Measurements from ENCODE around the gene BCL2. TPM values are rescaled to one million over a fixed set of nuclear protein-coding genes. Genes with fewer than 3 reads are reported as not detected.

BCL2 gene
- total RNA-seq, 1 donor: 4.2 TPM

DNA sequence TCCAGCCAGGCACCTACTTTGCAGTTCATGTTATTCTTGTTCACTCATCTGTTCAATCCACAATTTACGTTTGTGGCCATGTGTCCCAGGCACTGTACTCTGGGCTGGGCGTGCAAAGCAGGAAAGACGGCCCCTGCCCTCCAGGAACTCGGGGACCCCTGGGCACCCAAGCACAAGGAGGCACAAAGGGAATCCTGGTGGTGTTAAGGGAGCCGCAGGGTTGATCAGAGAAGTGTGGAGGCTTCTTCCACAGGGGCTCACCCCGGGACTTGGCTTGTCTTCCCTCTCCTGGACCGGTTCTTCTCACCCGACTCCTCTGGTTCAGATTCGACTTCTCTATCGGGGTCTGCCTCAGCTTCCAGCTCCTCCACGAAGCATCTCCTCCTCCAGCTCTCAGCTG, 230.5 kb downstream of the BCL2 start:
- no peak for DNase-seq (ENCODE audit: low read depth)
- TF ChIP-seq, protein P1, sequence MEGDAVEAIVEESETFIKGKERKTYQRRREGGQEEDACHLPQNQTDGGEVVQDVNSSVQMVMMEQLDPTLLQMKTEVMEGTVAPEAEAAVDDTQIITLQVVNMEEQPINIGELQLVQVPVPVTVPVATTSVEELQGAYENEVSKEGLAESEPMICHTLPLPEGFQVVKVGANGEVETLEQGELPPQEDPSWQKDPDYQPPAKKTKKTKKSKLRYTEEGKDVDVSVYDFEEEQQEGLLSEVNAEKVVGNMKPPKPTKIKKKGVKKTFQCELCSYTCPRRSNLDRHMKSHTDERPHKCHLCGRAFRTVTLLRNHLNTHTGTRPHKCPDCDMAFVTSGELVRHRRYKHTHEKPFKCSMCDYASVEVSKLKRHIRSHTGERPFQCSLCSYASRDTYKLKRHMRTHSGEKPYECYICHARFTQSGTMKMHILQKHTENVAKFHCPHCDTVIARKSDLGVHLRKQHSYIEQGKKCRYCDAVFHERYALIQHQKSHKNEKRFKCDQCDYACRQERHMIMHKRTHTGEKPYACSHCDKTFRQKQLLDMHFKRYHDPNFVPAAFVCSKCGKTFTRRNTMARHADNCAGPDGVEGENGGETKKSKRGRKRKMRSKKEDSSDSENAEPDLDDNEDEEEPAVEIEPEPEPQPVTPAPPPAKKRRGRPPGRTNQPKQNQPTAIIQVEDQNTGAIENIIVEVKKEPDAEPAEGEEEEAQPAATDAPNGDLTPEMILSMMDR (IDR thresholded peaks at IDR 0.05; ENCODE audit: insufficient read depth, low read length): no peak

DNA sequence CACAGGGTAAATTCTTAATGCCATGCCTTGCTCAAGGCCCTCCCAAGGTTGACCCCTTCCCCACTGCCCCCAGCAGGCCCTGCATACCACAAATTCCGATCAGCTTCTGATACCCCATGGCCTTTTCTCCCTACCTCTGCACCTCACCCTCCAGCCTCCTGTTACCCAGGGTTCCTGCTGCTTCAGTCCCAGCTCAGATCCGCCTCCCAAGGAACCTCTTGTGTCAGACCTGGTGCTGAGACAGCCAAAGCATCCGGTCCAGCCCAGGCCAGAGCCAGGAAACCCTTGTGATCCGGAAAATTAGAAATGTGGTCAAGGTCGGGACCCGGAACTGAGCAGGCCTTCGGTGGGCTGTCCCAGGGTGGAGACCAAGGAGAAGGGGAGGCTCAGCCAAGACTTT, 231.3 kb downstream of the BCL2 start:
- no peak overlapping the region for H3K4me3 ChIP-seq (ENCODE audit: low read depth, low read length)
- no peak for DNase-seq (ENCODE audit: low read depth)
- TF ChIP-seq, protein P1 (IDR thresholded peaks at IDR 0.05; ENCODE audit: insufficient read depth, low read length): no peak

More for the DNA sequence above, 230.5 kb downstream of the BCL2 start:
- no peak overlapping the region for H3K4me3 ChIP-seq (ENCODE audit: low read depth, low read length)

DNA sequence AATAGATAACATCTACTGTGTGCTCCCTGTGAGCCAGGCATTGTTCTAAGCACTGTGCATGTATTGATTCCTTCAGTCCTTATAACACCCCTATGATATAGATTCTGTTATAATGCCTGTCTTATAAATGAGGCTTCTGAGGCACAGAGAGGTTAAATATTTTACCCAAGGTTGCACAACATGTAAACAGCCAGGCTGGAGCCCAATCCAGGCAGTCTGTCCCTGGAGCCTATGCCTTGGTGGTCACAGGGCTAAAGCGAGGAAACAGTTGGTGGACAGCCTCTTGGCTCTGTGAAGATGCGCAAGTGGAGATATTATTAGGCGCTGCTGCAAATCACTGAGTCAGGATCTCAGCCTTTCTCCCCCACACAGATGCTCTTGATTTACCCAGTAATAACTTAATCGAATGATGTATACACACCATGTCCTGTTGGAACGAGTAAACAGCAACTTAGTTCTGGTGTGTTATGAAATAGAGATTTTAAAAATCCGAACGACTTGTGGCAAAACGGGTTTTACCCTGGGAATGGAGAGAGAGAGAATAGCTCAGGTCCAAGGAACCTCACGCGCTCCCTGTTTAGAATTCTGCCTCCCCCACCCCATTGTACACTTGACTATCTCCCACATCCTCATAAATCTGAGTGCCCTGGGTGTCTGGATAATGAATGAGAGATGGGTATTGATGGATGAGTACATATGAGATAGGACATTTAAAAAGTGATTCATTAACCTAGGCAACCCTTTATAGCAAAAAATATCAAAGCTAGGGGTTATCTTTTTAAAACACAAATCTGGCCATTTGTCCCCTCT, 231.9 kb downstream of the BCL2 start:
- no peak for DNase-seq (ENCODE audit: low read depth)
- TF ChIP-seq, protein P1 (IDR thresholded peaks at IDR 0.05; ENCODE audit: insufficient read depth, low read length): no peak
- H3K4me3 ChIP-seq (ENCODE audit: low read depth, low read length): no peak overlapping the region

DNA sequence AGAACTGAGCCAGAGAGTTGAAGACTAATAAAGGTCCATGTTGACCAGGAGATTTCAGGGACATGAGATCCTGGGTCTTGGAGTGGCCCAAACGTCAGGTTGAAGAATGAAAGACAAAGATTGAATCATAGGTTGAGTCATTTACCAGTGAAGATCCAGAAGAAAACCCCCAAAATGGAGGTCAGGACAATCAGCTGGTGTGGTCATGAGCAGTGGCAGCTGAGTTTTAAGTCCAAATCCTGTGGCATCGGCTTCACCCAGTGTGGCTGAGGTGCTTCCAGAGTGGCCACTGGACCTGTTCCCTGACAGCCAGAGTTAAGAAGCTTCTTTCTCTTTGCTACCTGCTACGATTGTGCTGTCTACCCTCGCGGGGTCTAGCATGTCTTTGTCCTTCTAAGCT, 234.0 kb downstream of the BCL2 start:
- H3K4me3 ChIP-seq (ENCODE audit: low read depth, low read length): no peak overlapping the region
- TF ChIP-seq, protein P1 (IDR thresholded peaks at IDR 0.05; ENCODE audit: insufficient read depth, low read length): no peak
- DNase-seq (ENCODE audit: low read depth): no peak

DNA sequence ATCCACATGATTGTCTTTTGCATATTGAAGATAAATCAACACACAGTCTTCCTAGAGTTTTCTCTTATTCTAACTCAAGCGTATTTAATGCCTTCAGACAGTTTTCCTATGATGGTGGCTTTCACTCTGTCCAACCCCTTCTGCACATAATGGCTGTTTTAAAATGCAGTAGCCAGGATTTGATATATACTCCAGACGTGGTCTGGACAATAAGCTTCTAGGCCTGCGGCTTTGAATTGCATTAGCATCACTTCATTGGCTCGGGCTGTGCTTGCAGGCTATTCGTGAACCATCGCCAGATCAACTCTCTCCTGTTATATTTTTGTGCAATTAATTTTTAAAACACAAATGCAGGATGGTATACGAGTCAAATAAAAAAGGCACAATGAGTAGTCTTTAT, 235.3 kb downstream of the BCL2 start:
- TF ChIP-seq, protein P1 (IDR thresholded peaks at IDR 0.05; ENCODE audit: insufficient read depth, low read length): no peak
- DNase-seq (ENCODE audit: low read depth): no peak
- no peak overlapping the region for H3K4me3 ChIP-seq (ENCODE audit: low read depth, low read length)

DNA sequence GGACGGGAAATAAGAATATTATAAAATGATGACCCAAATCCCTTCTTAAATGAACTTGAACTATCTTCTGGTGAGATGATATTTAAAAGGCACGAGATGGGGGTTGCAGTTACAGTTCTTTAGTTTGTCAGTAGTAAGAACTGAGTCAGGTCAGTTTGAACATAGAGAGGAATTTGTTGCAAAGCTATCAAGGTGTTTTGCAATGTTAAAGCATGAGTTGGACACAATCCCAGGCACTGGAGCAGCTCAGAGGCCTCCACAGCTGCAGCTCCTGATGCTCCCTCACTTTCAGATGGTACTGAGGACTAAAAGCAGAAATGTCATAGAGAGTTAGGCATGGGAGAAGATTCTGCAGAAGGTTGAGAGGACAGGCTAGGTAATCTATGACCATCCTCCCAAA, 236.0 kb downstream of the BCL2 start:
- H3K4me3 ChIP-seq (ENCODE audit: low read depth, low read length): no peak overlapping the region
- TF ChIP-seq, protein P1 (IDR thresholded peaks at IDR 0.05; ENCODE audit: insufficient read depth, low read length): no peak
- peak; percentile 15 for DNase-seq (ENCODE audit: low read depth)
